ENCODE data around the gene DDX31. TPM values are rescaled to one million over a fixed set of nuclear protein-coding genes. Genes with fewer than 3 reads are reported as not detected.

Gene DDX31
- total RNA-seq, 2 experiments from 2014 or later = 29.4 to 29.9 TPM

DNA sequence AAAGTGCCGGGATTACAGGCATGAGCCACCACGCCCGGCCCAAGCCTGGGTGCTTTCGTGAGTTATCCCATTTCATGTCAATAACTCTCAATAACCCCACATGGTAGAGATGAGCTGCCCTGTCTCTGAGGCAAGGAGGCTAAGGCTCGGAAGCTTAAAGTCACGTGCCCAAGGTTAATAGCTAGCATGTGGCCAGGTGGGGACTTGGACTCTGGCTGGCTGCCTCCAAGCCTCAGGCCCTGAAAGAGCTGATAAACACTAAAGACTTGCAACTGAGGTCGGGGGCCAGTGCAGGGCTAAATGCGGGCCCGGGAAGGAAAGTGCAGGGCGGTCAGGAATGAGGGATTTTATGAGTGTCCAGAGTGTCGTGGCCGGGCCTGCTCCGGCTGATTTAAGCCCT, 118.2 kb downstream of the DDX31 start:
- Mint-ChIP-seq H3K9me3 (no peaks in the 10 kb centered on the region), H3K27ac (no peak overlapping the region), H3K4me1 (no peaks in the 10 kb centered on the region), H3K36me3 (no peaks in the 10 kb centered on the region), H3K27me3 (peaks cover 11% of the 10 kb centered on the region), H3K4me3 (no peak overlapping the region)
- DNase-seq = no peak

DNA sequence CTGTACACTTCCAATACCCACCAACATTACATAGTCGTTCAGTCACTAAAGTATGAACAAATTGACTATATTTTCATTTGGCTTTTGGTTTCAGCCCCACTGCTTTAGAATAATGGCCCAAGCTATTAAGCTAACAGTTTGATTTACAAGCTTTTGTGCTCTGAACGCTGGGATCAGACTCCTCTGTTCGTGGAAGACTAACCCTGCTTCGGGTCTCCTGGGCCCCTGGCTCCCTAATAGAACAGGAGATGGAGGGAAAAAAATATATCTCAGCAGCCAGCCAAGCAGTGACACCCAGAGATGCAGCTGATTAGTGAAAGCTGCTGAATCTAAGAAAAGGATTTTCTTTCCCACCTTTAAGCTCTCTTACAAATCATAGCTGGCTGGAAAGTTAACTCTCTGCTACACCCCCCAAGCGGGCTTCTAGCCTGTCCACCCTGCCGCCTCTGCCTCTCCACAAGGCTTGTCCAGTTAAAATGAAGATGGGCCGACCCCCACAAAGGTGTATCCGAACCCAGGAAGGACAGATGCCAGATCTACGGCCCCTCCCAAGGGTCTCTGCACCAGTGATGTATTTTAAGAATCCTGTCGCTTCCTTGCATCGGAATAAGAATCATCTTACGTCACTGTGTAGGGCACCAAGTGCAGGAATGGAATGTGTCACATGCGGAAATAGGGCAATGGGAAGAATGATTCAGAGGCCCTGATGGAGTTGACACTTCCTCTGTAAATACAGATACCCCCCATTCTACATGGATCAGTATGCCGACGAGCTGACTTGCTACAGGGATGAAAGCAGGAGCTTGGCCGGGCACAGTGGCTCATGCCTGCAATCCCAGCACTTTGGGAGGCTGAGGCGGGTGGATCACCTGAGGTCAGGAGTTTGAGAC, 120.8 kb downstream of the DDX31 start:
- no peak overlapping the region for H3K4me3 Mint-ChIP-seq
- no peak overlapping the region for H3K27ac Mint-ChIP-seq
- peaks cover 22% of the 10 kb centered on the region for H3K27me3 Mint-ChIP-seq

DNA sequence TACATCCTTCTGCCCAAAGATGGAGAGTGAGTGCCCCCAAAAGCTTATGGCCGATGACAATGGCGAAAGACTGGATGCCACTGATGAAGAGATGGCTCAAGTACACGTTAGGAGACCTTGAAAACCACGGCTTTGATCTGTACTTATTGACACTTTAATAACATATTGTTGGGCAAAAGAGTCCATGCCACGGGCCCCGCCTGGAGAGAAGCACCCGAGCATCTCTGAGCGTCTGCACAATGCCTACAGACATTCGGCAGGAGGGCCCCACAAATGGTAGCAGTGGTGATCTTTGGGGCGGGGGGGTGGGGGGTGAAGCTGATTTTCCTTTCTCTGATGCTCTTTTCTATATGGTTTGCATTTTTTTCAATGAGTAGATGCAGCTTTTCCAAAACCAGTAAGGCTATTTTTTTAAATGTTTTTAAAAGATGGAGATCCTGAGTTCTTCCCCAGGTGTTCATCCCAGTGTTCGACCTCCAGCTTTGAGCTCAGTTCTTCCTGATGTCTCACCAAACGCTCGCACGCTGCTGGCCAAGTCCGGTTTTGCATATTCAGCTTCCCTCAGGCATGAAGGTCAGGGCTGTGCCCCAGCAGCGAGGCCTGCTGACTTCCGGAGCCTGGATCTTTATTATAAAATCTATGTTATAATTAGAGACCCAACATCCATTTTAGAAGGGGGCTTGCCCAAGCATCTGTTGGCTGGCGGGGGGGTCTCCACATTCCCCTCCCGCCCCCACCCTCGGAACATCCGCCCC, 121.6 kb downstream of the DDX31 start:
- H3K27me3 Mint-ChIP-seq = peaks cover 22% of the 10 kb centered on the region
- no peaks in the 10 kb centered on the region for H3K9me3 Mint-ChIP-seq
- no peak overlapping the region for H3K4me3 Mint-ChIP-seq
- H3K27ac Mint-ChIP-seq = no peak overlapping the region
- no peaks in the 10 kb centered on the region for H3K4me1 Mint-ChIP-seq
- DNase-seq = no peak
- no peaks in the 10 kb centered on the region for H3K36me3 Mint-ChIP-seq

More for the DNA sequence above, 120.8 kb downstream of the DDX31 start:
- Mint-ChIP-seq H3K4me1 (no peaks in the 10 kb centered on the region), H3K36me3 (no peaks in the 10 kb centered on the region), H3K9me3 (no peaks in the 10 kb centered on the region)
- no peak for DNase-seq

DNA sequence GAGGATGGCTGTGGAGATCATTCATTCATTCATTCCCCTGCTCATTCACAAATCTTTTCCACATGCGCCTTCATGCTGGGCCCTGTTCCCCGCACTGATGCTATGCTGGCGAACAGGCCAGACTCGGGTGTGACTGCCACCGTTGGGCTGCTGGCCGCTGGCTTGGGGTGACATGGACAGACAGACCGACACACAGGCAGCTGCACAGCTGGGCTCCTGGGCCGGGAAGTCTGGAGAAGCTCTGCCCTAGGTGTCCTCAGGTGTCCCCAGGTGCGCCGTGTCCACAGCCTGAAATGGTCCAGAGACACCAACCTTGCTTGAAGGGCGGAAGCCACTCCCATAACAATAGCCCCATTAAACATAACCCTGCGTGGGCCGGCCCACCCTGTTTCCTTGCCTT, 122.3 kb downstream of the DDX31 start:
- no peak for DNase-seq
- no peaks in the 10 kb centered on the region for H3K9me3 Mint-ChIP-seq
- no peaks in the 10 kb centered on the region for H3K4me1 Mint-ChIP-seq
- H3K4me3 Mint-ChIP-seq = no peak overlapping the region
- no peaks in the 10 kb centered on the region for H3K36me3 Mint-ChIP-seq
- no peak overlapping the region for H3K27ac Mint-ChIP-seq
- peaks cover 22% of the 10 kb centered on the region for H3K27me3 Mint-ChIP-seq

DNA sequence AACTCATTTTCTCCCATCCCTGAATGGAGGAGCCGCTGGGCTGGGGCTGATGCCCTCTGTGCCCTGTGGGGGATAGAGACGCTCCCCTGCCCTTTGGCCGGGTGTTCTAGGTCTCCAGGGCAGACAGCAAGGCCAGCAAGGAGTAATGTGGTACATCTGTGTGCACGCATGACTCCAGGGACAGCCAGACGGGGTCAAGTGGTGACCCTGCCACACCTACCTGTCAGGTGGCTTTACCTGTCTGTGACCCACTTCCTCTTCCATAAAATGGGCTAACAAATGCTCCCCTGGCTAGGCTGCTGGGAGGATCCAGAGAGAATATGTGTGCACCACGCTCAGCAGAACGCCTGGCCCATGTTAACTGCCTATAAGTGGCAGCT, 122.7 kb downstream of the DDX31 start:
- Mint-ChIP-seq H3K36me3 (no peaks in the 10 kb centered on the region), H3K27ac (no peak overlapping the region), H3K27me3 (peaks cover 22% of the 10 kb centered on the region), H3K4me1 (no peaks in the 10 kb centered on the region), H3K9me3 (no peaks in the 10 kb centered on the region), H3K4me3 (no peak overlapping the region)
- DNase-seq = no peak

DNA sequence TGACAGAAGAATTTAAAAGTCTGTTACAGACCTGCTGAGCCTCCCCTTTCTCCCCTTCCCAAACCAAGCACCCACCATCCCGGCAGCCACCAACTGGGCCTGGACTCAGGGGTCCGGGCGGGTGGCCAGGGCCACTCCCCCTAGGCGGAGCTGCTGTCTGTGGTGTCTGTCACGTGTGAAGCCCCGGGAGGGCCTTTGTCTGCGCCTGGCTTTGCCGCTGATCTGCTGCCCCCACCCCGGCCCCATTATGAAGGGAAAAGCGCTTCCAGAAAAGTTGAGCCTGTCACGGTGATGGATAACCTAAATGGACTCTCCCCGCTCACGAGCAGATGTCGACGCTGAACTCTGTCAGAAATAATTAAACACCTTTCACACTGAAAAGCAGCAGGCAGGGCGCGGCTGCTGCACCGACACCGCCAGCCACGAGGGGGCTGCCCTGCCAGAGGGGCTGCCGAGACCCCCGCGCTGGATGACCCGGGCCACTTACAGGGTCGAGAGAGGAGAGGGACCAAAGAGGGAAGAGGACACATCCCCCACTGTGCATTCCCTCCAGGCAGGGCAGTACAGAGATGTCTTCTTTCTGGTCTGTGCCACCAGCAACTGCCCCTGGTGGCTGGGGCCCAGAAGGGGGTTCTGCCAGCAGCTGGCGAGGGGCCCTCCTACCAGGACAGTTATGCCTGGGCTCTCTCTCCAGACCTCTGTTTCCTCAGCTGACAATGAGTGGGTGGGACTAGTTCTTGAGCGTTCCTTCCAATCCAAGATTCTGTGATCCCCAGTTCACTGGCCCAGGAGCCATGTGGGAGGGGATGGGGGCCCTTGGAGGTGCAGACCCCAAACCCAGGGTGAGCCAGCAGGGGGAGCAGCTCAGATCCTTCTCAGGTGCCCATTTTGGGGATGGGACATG, 123.4 kb downstream of the DDX31 start:
- H3K36me3 Mint-ChIP-seq = no peaks in the 10 kb centered on the region
- peaks cover 22% of the 10 kb centered on the region for H3K27me3 Mint-ChIP-seq
- no peak for DNase-seq
- no peak overlapping the region for H3K27ac Mint-ChIP-seq
- H3K4me1 Mint-ChIP-seq = no peaks in the 10 kb centered on the region
- H3K9me3 Mint-ChIP-seq = no peaks in the 10 kb centered on the region
- H3K4me3 Mint-ChIP-seq = no peak overlapping the region

DNA sequence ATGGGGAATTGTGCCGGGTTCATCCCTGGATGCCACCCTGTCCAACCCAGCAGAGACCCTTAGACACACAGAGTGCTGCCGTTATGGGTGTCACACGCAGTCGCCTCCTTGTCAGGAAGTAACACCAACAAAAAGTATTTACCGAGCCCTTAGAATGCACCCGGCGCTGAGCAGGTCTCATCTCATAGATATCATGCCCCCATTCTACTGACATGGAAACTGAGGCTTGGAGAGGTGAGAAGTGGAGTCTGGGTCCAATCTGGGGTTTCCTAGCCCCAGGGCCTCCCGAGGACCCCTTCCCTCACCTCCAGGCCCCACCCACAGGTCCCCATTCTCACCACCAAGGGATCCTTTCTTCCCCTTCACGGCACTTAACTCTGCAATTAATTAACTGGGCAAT, 124.2 kb downstream of the DDX31 start:
- Mint-ChIP-seq H3K4me3 (no peak overlapping the region), H3K4me1 (no peaks in the 10 kb centered on the region), H3K27ac (no peak overlapping the region), H3K36me3 (no peaks in the 10 kb centered on the region), H3K9me3 (no peaks in the 10 kb centered on the region), H3K27me3 (peaks cover 22% of the 10 kb centered on the region)
- no peak for DNase-seq

DNA sequence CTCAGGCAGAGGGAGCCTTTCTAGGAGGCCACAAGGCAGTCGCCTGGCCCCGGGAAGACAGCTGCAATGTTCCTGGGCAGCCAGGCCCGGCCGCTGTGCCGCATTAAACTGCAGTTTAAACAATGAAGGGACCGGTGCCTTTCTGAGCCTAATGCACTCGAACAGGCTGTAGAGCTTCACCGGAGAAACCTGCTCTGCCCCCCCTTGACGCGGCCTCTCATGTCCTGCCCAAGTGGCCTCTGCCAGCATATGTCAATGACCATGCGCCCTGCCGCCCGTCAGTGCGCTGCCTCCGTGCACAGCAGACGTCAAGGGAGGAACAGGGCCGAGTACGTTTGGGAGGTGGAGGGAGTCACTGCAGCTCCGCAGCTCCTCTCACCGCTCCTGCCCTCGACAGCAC, 125.8 kb downstream of the DDX31 start:
- H3K27ac Mint-ChIP-seq = no peak overlapping the region
- peaks cover 22% of the 10 kb centered on the region for H3K27me3 Mint-ChIP-seq
- no peak for DNase-seq
- no peak overlapping the region for H3K4me3 Mint-ChIP-seq
- H3K36me3 Mint-ChIP-seq = no peaks in the 10 kb centered on the region
- H3K9me3 Mint-ChIP-seq = no peaks in the 10 kb centered on the region
- H3K4me1 Mint-ChIP-seq = no peaks in the 10 kb centered on the region

DNA sequence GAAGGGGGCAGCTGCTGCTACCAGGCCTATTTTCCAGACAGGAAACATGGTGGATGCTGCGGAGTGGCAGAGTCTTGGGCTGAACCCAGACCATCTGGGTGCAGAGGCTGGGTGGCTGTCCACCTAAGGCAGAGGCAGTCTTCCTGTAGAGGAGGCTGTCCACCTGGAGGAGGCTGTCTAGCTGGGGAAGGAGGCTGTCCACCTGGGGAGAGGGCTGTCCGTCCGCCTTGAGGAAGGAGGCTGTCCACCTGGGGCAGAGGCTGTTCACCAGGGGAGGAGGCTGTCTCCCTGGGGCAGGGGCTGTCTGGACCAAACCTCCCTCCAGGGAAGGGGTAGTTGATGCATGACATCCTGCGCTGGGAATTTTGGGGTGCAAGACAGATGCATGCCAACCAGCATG, 126.5 kb downstream of the DDX31 start:
- Mint-ChIP-seq H3K9me3 (no peaks in the 10 kb centered on the region), H3K27ac (no peak overlapping the region), H3K4me3 (no peak overlapping the region), H3K27me3 (peaks cover 22% of the 10 kb centered on the region), H3K4me1 (no peaks in the 10 kb centered on the region), H3K36me3 (no peaks in the 10 kb centered on the region)
- DNase-seq = no peak

Other genes with a start within 250 kb of the DDX31 start
- not detected for gene BARHL1, start 87.4 kb downstream of the DDX31 start, total RNA-seq
- 10 to 100 TPM; 21.8 to 23.4 TPM for gene GTF3C4, start 481 bp upstream of the DDX31 start, total RNA-seq
- gene AK8, start 208.3 kb upstream of the DDX31 start, total RNA-seq = under 1 TPM; 0.10 to 0.36 TPM
- gene SPACA9, start 208.9 kb upstream of the DDX31 start, total RNA-seq = 1 to 10 TPM; 1.9 to 2.7 TPM